GM19397 (cell line): Measurements from ENCODE around the gene POU3F3.

Experiments
- ATAC-seq: cut with Tn5 transposase; IDR thresholded peaks from one replicate; pipeline ENCODE4 v1.9.1; 2021; ENCODE audit warnings: mild to moderate bottlenecking, moderate library complexity; ENCODE audit not compliant: unreplicated experiment

Gene POU3F3

GRCh38 chr2:104872866-104873688 is 19.2 kb downstream of the POU3F3 start:
- ATAC-seq = peak; percentile 78

- ATAC-seq = peak; percentile 4
Measured at GRCh38 chr2:104873689-104874054, 19.8 kb downstream of the POU3F3 start.

GRCh38 chr2:104874230-104874629 is 20.3 kb downstream of the POU3F3 start:
- no peak for ATAC-seq

- no peak for ATAC-seq
Measured at GRCh38 chr2:104875262-104875661, 21.3 kb downstream of the POU3F3 start.

GRCh38 chr2:104876606-104877570 is 23.0 kb downstream of the POU3F3 start:
- no peak for ATAC-seq

- no peak for ATAC-seq
Measured at GRCh38 chr2:104878863-104879512, 25.1 kb downstream of the POU3F3 start.

GRCh38 chr2:104880076-104880475 is 26.2 kb downstream of the POU3F3 start:
- ATAC-seq = no peak

- no peak for ATAC-seq
Measured at GRCh38 chr2:104883357-104883756, 29.4 kb downstream of the POU3F3 start.

GRCh38 chr2:104885119-104885782 is 31.3 kb downstream of the POU3F3 start:
- no peak for ATAC-seq

- no peak for ATAC-seq
Measured at GRCh38 chr2:104887676-104888075, 33.8 kb downstream of the POU3F3 start.

GRCh38 chr2:104888489-104889258 is 34.8 kb downstream of the POU3F3 start:
- no peak for ATAC-seq

- ATAC-seq = no peak
Measured at GRCh38 chr2:104889291-104889959, 35.5 kb downstream of the POU3F3 start.

GRCh38 chr2:104889960-104890684 is 36.2 kb downstream of the POU3F3 start:
- no peak for ATAC-seq

- no peak for ATAC-seq
Measured at GRCh38 chr2:104890685-104891069, 36.8 kb downstream of the POU3F3 start.

GRCh38 chr2:104891145-104891544 is 37.2 kb downstream of the POU3F3 start:
- ATAC-seq = no peak

- ATAC-seq = no peak
Measured at GRCh38 chr2:104896446-104896845, 42.5 kb downstream of the POU3F3 start.

- no peak for ATAC-seq
Measured at GRCh38 chr2:104897515-104898184, 43.7 kb downstream of the POU3F3 start.

GRCh38 chr2:104900608-104901007 is 46.7 kb downstream of the POU3F3 start:
- no peak for ATAC-seq
